Measurements from ENCODE around the gene DDX55.
"Not testable (repeated sequence)": the region's sequence is repeated elsewhere in the genome, so short reads cannot be mapped to it uniquely, and the experiment has no call there.

Gene DDX55

GRCh38 chr12:123601602-123602489, at the start of gene DDX55:
TSS of gene DDX55 (plus strand) at chr12:123602099. CDS start at chr12:123602149, 50 bp downstream.
- DNase-seq (ENCODE audit: low read depth in 4 of 4, low spot score in 1 of 4): peak; percentile 63 to 76 (median 75)

GRCh38 chr12:123554136-123554535, 47.8 kb upstream of the DDX55 start:
- not testable (repeated sequence) for DNase-seq (ENCODE audit: low read depth in 4 of 4, low spot score in 1 of 4)

GRCh38 chr12:123554843-123555242, 47.1 kb upstream of the DDX55 start:
- DNase-seq (ENCODE audit: low read depth in 4 of 4, low spot score in 1 of 4): not testable (repeated sequence)

- DNase-seq (ENCODE audit: low read depth in 4 of 4, low spot score in 1 of 4): not testable (repeated sequence)
Observed at GRCh38 chr12:123558487-123558886, 43.4 kb upstream of the DDX55 start.

- DNase-seq (ENCODE audit: low read depth in 4 of 4, low spot score in 1 of 4): no peak
Observed at GRCh38 chr12:123559468-123559867, 42.4 kb upstream of the DDX55 start.

GRCh38 chr12:123571343-123571813, 30.5 kb upstream of the DDX55 start:
- no peak for DNase-seq (ENCODE audit: low read depth in 4 of 4, low spot score in 1 of 4)

GRCh38 chr12:123572391-123572790, 29.5 kb upstream of the DDX55 start:
- no peak for DNase-seq (ENCODE audit: low read depth in 4 of 4, low spot score in 1 of 4)

GRCh38 chr12:123573870-123574269, 28.0 kb upstream of the DDX55 start:
- no peak for DNase-seq (ENCODE audit: low read depth in 4 of 4, low spot score in 1 of 4)

GRCh38 chr12:123576611-123577010, 25.3 kb upstream of the DDX55 start:
- DNase-seq (ENCODE audit: low read depth in 4 of 4, low spot score in 1 of 4): no peak

- no peak for DNase-seq (ENCODE audit: low read depth in 4 of 4, low spot score in 1 of 4)
Observed at GRCh38 chr12:123578243-123578642, 23.7 kb upstream of the DDX55 start.

GRCh38 chr12:123578829-123579228, 23.1 kb upstream of the DDX55 start:
- DNase-seq (ENCODE audit: low read depth in 4 of 4, low spot score in 1 of 4): not testable (repeated sequence)

- DNase-seq (ENCODE audit: low read depth in 4 of 4, low spot score in 1 of 4): no peak
Observed at GRCh38 chr12:123580772-123581171, 21.1 kb upstream of the DDX55 start.

- no peak for DNase-seq (ENCODE audit: low read depth in 4 of 4, low spot score in 1 of 4)
Observed at GRCh38 chr12:123591702-123592481, 10.0 kb upstream of the DDX55 start.

- DNase-seq (ENCODE audit: low read depth in 4 of 4, low spot score in 1 of 4): no peak
Observed at GRCh38 chr12:123595729-123596128, 6.2 kb upstream of the DDX55 start.

GRCh38 chr12:123597100-123597499, 4.8 kb upstream of the DDX55 start:
- no peak for DNase-seq (ENCODE audit: low read depth in 4 of 4, low spot score in 1 of 4)

- no peak for DNase-seq (ENCODE audit: low read depth in 4 of 4, low spot score in 1 of 4)
Observed at GRCh38 chr12:123598522-123598921, 3.4 kb upstream of the DDX55 start.

GRCh38 chr12:123599310-123599709, 2.6 kb upstream of the DDX55 start:
- DNase-seq (ENCODE audit: low read depth in 4 of 4, low spot score in 1 of 4): no peak

GRCh38 chr12:123599721-123600120, 2.2 kb upstream of the DDX55 start:
- no peak for DNase-seq (ENCODE audit: low read depth in 4 of 4, low spot score in 1 of 4)

GRCh38 chr12:123602651-123603195, 824 bp downstream of the DDX55 start:
- DNase-seq (ENCODE audit: low read depth in 4 of 4, low spot score in 1 of 4): no peak

- DNase-seq (ENCODE audit: low read depth in 4 of 4, low spot score in 1 of 4): not testable (repeated sequence)
Observed at GRCh38 chr12:123603495-123603894, 1.6 kb downstream of the DDX55 start.

GRCh38 chr12:123607756-123608155, 5.9 kb downstream of the DDX55 start:
- no peak for DNase-seq (ENCODE audit: low read depth in 4 of 4, low spot score in 1 of 4)

GRCh38 chr12:123608182-123608581, 6.3 kb downstream of the DDX55 start:
- no peak for DNase-seq (ENCODE audit: low read depth in 4 of 4, low spot score in 1 of 4)

All from stimulated activated CD4-positive, alpha-beta T cell treated with anti-CD3 and anti-CD28 coated beads, Interleukin-1b, Interleukin-23, amount 100 ng/mL, for 24 hours (primary cell).